Lower leg skin (tissue), 3 donors: Measurements from ENCODE around the gene GRAMD4.

Source experiments
- POLR2A ChIP-seq, 2 donors: fragments of 450-650 bp; IDR thresholded peaks; one replicate each; pipeline ENCODE4 v1.6.1; 2016 to 2017; ENCODE audit warnings: antibody characterized with exemption in 2 of 2, mild to moderate bottlenecking in 1 of 2, moderate library complexity in 1 of 2
- TF ChIP-seq, protein P1 (sequence below), 3 donors: fragments of 450-650 bp; IDR thresholded peaks; one replicate each; pipeline ENCODE4 v1.5.1; 2016; ENCODE audit warnings: antibody characterized with exemption in 3 of 3, mild to moderate bottlenecking in 3 of 3, moderate library complexity in 2 of 3

DNA sequence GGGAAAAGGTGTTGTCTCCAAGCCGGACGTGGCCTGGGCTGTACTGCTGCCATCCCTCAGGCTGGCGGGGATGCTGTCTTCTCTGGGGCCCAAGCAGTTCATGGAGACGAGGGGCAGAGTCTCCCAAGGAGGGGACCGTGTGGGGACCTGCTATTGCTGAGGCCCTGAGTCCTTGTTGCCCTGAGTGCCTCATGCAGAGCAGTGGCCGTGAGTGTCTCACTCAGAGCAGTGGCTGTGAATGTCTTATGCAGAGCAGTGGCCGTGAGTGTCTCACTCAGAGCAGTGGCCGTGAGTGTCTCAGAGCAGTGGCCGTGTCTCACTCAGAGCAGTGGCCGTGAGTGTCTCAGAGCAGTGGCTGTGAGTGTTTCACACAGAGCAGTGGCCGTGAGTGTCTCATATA, 54.7 kb downstream of the GRAMD4 start:
- TF ChIP-seq, protein P1, sequence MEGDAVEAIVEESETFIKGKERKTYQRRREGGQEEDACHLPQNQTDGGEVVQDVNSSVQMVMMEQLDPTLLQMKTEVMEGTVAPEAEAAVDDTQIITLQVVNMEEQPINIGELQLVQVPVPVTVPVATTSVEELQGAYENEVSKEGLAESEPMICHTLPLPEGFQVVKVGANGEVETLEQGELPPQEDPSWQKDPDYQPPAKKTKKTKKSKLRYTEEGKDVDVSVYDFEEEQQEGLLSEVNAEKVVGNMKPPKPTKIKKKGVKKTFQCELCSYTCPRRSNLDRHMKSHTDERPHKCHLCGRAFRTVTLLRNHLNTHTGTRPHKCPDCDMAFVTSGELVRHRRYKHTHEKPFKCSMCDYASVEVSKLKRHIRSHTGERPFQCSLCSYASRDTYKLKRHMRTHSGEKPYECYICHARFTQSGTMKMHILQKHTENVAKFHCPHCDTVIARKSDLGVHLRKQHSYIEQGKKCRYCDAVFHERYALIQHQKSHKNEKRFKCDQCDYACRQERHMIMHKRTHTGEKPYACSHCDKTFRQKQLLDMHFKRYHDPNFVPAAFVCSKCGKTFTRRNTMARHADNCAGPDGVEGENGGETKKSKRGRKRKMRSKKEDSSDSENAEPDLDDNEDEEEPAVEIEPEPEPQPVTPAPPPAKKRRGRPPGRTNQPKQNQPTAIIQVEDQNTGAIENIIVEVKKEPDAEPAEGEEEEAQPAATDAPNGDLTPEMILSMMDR (IDR thresholded peaks at IDR 0.05), result no peak
- TF ChIP-seq POLR2A (IDR thresholded peaks at IDR 0.05), result no peak
